HCT116 (cell line): ENCODE measurements around the gene B4GALT4.

Experiments used
- CTCF ChIP-seq, 3 experiments: fragments of 200-600 bp in 1 of 3; sonication (generic) in 1 of 3; IDR thresholded peaks in 2 of 3; conservative IDR thresholded peaks in 1 of 3; 2 replicates each; pipeline ENCODE4 v1.5.1; 2012 to 2017; ENCODE audit warnings: low read depth in 2 of 3, low read length in 2 of 3, antibody characterized with exemption in 1 of 3, borderline replicate concordance in 1 of 3, control low read depth in 1 of 3, mild to moderate bottlenecking in 1 of 3, mixed read lengths in 1 of 3, mixed run types in 1 of 3, moderate library complexity in 1 of 3; ENCODE audit not compliant: insufficient read depth in 1 of 3
- POLR2A ChIP-seq: IDR thresholded peaks from 2 replicates; pipeline ENCODE4 v1.7.0; 2011; ENCODE audit warnings: borderline replicate concordance; ENCODE audit not compliant: insufficient read depth, insufficient read length; ENCODE audit errors: extremely low read depth
- POLR2AphosphoS5 ChIP-seq: IDR thresholded peaks from 2 replicates; pipeline ENCODE4 v1.6.1; 2011; ENCODE audit warnings: mild to moderate bottlenecking, low read depth, low read length, moderate library complexity
- RAD21 ChIP-seq: IDR thresholded peaks from 2 replicates; pipeline ENCODE4 v1.6.1; 2012; ENCODE audit warnings: low read depth, mild to moderate bottlenecking
- REST ChIP-seq: IDR thresholded peaks from 2 replicates; pipeline ENCODE4 v1.6.1; 2012; ENCODE audit warnings: low read depth
- SIN3A ChIP-seq: IDR thresholded peaks from 2 replicates; pipeline ENCODE4 v1.6.1; 2012; ENCODE audit warnings: low read depth

DNA sequence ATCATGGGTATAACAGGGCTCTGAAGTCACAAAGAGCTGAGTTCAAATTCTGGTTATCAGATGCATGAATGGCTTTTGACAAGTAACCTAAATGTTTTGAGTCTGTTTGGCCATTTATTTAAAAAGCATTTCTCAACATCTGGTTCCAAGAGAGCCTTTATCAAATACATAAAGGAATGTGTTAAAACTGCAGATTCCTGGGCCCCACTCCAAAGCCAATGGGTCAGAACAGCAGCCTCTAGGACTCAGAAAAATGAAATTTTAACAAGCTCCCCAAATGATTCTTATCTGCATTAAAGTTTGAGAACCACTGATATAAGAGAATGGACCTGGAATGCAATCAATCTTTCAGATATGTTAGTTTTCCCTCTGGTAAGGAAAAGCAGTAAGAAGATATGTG lies 3.4 kb downstream of the B4GALT4 start:
- TF ChIP-seq RAD21 (no peak), POLR2A (no peak), CTCF (IDR thresholded peaks at IDR 0.05 in 2 of 3, conservative IDR thresholded peaks at IDR 0.05 in 1 of 3; ENCODE audit: borderline replicate concordance in 1 of 3, insufficient read depth in 1 of 3, low read depth in 2 of 3, low read length in 2 of 3) (no peak), SIN3A (no peak), POLR2AphosphoS5 (no peak), REST (no peak)
